ENCODE results near the gene NUDT14.

NUDT14 gene

DNA sequence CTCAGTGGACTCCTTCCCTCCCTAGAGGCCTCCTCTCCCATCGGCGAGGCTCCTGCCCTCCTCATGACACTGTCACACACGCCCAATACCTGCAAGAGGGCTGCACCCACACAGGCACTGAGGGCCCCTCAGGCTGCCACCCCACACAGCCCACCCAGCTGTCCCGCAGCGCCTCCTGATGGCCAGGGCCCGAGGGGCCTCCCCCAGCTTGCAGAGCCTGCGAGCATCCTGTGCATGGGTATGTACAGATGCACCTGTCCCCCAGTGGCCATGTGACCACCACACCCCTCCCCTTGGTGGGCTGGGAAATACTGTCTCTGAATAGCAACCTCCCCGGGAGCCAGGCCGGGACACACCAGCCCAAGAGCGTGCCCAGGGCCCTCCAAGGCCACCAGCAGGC lies 19.0 kb upstream of the NUDT14 start:
- no peak for DNase-seq (ENCODE audit: low read depth)
- TF ChIP-seq, protein P1, sequence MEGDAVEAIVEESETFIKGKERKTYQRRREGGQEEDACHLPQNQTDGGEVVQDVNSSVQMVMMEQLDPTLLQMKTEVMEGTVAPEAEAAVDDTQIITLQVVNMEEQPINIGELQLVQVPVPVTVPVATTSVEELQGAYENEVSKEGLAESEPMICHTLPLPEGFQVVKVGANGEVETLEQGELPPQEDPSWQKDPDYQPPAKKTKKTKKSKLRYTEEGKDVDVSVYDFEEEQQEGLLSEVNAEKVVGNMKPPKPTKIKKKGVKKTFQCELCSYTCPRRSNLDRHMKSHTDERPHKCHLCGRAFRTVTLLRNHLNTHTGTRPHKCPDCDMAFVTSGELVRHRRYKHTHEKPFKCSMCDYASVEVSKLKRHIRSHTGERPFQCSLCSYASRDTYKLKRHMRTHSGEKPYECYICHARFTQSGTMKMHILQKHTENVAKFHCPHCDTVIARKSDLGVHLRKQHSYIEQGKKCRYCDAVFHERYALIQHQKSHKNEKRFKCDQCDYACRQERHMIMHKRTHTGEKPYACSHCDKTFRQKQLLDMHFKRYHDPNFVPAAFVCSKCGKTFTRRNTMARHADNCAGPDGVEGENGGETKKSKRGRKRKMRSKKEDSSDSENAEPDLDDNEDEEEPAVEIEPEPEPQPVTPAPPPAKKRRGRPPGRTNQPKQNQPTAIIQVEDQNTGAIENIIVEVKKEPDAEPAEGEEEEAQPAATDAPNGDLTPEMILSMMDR (conservative IDR thresholded peaks at IDR 0.05; ENCODE audit: low read length) = no peak
- H3K4me3 ChIP-seq (ENCODE audit: low read length) = no peak overlapping the region

DNA sequence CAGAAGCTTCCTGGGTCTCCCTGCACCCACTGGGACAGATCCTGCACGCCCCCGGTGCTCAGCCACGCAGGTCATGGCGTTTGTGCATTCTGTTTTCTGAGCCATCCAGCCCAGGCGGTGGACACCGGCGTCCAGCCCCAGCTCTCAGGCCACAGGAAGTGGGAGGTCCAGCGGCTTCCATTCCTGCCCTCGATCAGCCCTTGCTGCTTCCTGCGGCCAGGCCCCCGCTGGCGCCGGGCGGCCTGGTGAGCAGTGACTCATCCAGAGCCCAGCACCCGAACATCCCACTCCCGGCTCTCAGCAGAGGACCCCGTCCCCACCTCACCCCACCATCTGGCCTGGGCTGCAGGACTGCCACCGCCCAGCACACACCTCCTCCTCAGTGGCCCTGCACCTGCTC lies 18.0 kb upstream of the NUDT14 start:
- no peak overlapping the region for H3K4me3 ChIP-seq (ENCODE audit: low read length)
- TF ChIP-seq, protein P1 (conservative IDR thresholded peaks at IDR 0.05; ENCODE audit: low read length) = no peak
- DNase-seq (ENCODE audit: low read depth) = no peak

DNA sequence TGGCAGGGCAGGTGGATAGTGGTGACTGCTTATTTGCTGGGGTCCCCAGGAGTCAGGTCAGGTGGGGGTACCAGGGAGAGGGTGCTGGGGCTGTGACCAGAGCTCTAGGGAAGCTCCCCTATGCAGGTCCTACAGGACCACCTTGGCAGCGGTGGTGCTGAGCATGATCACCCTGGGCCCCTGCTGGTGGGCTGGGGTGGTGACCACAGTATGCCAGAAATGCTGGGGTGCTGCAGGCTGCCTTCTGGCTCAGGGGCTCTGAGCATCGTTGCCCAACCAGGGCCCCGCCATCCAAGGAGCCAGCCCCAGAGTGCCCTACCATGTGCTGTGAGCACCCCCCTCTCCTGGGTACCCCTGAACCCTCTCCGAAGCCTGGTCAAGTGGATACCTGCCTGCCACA lies 17.5 kb upstream of the NUDT14 start:
- H3K4me3 ChIP-seq (ENCODE audit: low read length) = no peak overlapping the region
- TF ChIP-seq, protein P1 (conservative IDR thresholded peaks at IDR 0.05; ENCODE audit: low read length) = no peak
- DNase-seq (ENCODE audit: low read depth) = no peak

DNA sequence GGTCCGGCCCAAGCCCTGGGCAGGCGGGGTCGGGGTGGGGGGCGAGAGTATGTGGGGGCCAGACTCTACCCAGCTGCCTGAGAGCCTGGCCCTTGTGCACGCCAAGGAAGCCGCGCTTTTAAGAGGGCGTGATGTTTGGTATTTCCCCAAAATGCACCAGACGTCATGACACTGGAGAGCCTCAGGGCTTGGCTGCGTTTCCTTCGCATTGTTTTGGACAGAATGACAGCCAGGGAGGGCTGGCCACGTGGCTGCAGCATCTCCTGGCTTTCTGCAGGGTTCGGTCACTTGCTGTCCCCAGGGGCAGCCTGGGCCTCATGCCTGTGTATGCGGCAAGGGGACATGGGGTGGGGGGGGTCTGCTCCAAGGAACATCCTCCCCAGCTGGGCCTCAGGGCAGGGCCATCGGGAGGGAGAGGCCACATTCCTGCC lies 16.1 kb upstream of the NUDT14 start:
- TF ChIP-seq, protein P1 (conservative IDR thresholded peaks at IDR 0.05; ENCODE audit: low read length) = no peak
- DNase-seq (ENCODE audit: low read depth) = peak; percentile 65
- no peak overlapping the region for H3K4me3 ChIP-seq (ENCODE audit: low read length)

DNA sequence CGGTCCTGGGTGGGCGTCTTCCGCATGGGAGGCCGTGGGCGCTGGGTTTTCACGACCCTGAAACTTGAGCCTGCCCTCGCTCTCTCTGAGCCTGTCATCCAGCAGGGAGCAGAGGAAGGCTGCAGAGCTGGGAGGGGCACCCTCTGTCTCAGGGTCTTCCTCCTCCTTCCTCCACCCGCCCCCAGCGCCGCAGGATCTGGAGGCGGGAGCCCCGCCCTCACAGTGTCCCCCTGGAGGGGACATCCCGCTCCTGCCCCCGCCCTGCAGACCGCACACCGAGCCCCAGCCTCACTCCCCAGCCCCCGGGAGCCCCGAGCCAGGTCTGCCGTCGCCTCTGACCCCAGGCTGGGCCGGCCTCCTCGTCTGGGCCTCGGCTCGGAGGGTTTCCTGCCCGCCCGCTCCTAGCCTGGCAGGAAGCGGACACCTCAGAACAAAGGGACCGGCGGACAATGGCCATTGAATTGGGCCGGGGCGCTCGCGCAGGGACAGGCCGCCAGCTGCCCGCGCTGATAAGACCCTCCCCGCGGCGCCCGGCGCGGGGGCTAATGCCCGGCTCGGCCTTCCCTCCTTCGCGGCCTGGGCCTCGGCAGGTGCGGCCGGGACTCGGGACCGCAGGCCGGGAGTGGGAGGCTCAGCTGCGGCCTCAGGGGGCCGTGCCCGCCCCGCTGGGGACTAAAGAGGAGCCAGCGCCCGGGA lies 15.3 kb upstream of the NUDT14 start:
- no peak overlapping the region for H3K4me3 ChIP-seq (ENCODE audit: low read length)
- no peak for DNase-seq (ENCODE audit: low read depth)
- TF ChIP-seq, protein P1 (conservative IDR thresholded peaks at IDR 0.05; ENCODE audit: low read length) = no peak

DNA sequence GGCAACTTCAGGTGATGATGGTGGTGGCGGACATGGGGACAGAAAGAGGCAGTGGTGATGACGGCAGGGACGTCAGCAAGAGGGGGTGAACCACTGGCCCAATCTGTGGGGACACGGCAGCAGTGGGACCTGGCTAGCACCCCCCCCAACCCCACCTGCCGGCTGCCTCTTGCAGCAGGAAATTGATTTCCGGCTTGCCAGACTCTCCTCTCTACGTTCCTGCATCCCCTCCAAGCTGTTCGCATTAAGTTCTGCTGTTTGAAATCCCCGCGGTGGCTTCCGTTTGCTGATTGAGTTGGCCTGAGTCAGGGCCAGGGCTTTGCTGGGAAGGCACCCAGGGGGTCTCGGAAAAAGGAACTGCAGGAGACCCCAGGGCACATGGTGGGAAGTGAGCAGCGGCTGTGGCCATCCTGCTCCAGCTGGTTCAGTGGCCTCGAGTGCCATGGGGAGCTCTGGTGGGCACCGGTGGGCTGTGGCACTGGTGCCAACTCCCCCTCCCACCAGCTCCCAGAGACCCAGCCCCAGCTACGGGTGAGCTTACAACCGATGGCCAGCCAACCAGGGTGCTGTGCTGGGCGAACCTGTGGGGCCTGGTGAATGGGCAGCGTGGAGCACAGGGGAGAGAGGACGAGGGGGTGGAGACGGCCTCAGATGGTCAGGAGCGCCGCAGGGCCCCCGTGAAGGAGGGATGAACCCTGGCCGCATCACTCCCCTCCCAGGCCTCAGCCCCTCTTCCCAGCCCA lies 14.6 kb upstream of the NUDT14 start:
- no peak overlapping the region for H3K4me3 ChIP-seq (ENCODE audit: low read length)
- TF ChIP-seq, protein P1 (conservative IDR thresholded peaks at IDR 0.05; ENCODE audit: low read length) = no peak
- DNase-seq (ENCODE audit: low read depth) = no peak

DNA sequence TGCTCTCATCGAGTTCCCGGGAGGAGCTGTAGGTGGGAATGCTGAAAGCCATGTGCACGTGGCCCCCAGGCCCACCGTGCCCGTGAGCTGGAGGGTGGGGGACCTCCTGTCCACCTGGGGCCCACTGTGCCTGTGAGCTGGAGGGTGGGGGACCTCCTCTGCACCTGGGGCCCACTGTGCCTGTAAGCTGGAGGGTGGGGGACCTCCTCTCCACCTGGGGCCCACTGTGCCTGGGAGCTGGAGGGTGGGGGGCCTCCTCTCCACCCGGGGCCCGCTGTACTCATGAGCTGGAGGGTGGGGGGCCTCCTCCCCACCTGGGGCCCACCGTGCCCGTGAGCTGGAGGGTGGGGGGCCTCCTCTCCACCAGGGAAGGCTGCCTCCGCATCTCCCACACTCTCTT lies 13.9 kb upstream of the NUDT14 start:
- no peak overlapping the region for H3K4me3 ChIP-seq (ENCODE audit: low read length)
- DNase-seq (ENCODE audit: low read depth) = no peak
- TF ChIP-seq, protein P1 (conservative IDR thresholded peaks at IDR 0.05; ENCODE audit: low read length) = no peak
